GM06990 (cell line): ENCODE results near the gene LARP4B.

Source experiments
- DNase-seq: peaks from one replicate; pipeline ENCODE4 v3.0.0-alpha.2; 2011; ENCODE audit not compliant: insufficient read length; ENCODE audit errors: extremely low read depth
- H3K27me3 ChIP-seq: replicated peaks from 2 replicates; pipeline ENCODE4 v1.6.0; 2011; ENCODE audit warnings: low read length; ENCODE audit not compliant: control insufficient read depth, insufficient read depth
- H3K36me3 ChIP-seq: 2 replicates; pipeline ENCODE4 v1.5.1; 2011; ENCODE audit warnings: low read length; ENCODE audit not compliant: control insufficient read depth, insufficient read depth
- H3K4me3 ChIP-seq: replicated peaks from 2 replicates; pipeline ENCODE4 v1.5.1; 2011; ENCODE audit warnings: low read depth, mild to moderate bottlenecking, control low read depth, low read length
- CTCF ChIP-seq: IDR thresholded peaks from 2 replicates; pipeline ENCODE4 v1.5.1; 2011; ENCODE audit warnings: low read length, control low read depth, mild to moderate bottlenecking, inconsistent platforms; ENCODE audit not compliant: insufficient read depth, poor library complexity, severe bottlenecking

The LARP4B gene

DNA sequence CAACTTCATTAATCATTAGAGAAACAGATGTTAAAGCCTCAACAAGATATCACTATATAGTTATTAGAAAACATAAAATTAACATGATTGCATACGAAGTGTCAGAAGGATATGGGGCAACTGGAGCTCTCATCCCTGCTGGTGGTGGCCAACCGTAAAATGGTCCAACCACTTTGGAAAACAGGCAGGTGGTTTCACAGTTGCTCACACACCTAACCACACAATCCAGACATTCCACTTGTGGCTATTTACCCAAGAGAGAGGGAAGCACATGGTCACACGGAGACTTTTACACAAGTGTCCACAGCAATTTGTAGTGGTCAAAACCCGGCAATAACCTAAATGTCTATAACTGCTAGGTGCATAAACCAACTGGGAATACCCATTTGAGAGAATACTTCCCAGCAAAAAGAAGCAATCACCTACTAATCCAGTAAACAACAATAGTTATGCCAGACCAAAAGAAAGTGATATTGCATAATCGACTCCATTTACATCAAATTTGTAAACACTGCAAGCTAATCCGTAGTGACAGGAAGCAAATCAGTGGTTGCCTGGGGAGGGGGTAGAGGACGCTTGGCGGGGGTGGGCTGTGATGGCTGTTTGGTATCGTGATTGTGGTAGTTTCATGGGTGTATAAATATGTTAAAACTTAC is 91.8 kb downstream of the LARP4B start:
- no peak for DNase-seq
- H3K4me3 ChIP-seq: no peak overlapping the region
- TF ChIP-seq CTCF: no peak
- H3K36me3 ChIP-seq: peaks cover 15% of the 10 kb centered on the region
- no peaks in the 10 kb centered on the region for H3K27me3 ChIP-seq

- Histone ChIP-seq H3K4me3 (no peak overlapping the region), H3K36me3 (peaks cover 12% of the 10 kb centered on the region), H3K27me3 (no peaks in the 10 kb centered on the region)
- no peak for TF ChIP-seq CTCF
- DNase-seq: no peak
These were observed 94.7 kb downstream of the LARP4B start for GRCh38 chr10:836782-837181.

GRCh38 chr10:834493-834892 is 97.0 kb downstream of the LARP4B start:
- H3K36me3 ChIP-seq: peaks cover 7% of the 10 kb centered on the region

DNA sequence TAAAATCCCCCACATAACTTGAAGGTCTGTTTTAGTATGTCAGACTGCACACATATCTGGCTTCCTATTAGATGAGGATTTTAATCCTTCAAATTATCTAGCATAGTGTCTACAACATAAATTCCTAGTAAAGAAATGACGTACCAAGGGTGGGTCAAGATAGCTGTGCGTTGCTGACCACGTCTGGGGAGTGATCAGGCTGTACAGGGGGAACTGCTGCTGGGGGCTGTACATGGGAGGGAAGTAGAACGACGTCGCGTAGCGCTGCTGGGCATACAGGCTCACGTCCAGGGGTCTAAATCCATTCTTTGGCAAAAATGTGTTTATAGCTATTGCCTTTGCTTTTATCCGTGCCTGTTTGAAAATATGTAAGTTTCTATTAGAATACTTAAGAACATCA is 102.3 kb downstream of the LARP4B start:
- DNase-seq: no peak
- Histone ChIP-seq H3K4me3 (no peak overlapping the region), H3K27me3 (no peaks in the 10 kb centered on the region), H3K36me3 (peaks cover 29% of the 10 kb centered on the region)
- TF ChIP-seq CTCF: no peak

More at GRCh38 chr10:834493-834892, 97.0 kb downstream of the LARP4B start:
- H3K27me3 ChIP-seq: no peaks in the 10 kb centered on the region
- H3K4me3 ChIP-seq: no peak overlapping the region
- no peak for TF ChIP-seq CTCF
- DNase-seq: no peak

DNA sequence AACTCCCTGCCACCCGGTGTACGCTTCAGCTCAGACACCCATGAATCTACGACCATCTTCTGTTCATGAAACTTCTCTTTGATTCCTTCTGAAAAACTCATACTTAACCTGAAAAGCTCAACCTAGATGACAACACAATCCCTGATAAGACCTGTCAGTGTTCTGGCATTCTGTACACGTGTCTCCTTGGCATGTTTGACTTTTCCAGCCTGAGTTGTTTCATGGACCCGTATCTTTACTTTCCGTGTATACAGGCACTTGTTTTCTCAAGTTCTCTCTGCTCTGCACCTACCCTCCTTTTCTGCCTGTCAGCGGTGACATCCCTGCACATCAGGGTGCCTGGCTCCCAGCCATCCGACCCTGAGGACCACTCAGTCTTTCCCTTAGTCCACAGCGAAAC is 103.3 kb downstream of the LARP4B start:
- TF ChIP-seq CTCF: no peak
- Histone ChIP-seq H3K4me3 (no peak overlapping the region), H3K36me3 (peaks cover 36% of the 10 kb centered on the region), H3K27me3 (no peaks in the 10 kb centered on the region)
- DNase-seq: no peak

- no peak for TF ChIP-seq CTCF
- peaks cover 55% of the 10 kb centered on the region for H3K36me3 ChIP-seq
- DNase-seq: no peak
These were observed 106.6 kb downstream of the LARP4B start for GRCh38 chr10:824946-825345.

More at GRCh38 chr10:824946-825345, 106.6 kb downstream of the LARP4B start:
- Histone ChIP-seq H3K4me3 (no peak overlapping the region), H3K27me3 (no peaks in the 10 kb centered on the region)
